ENCODE results near the gene WNT3A. TPM values are rescaled to one million over a fixed set of nuclear protein-coding genes. Genes with fewer than 3 reads are reported as not detected.

WNT3A gene
- total and polyA plus RNA-seq, 12 donors: not detected

DNA sequence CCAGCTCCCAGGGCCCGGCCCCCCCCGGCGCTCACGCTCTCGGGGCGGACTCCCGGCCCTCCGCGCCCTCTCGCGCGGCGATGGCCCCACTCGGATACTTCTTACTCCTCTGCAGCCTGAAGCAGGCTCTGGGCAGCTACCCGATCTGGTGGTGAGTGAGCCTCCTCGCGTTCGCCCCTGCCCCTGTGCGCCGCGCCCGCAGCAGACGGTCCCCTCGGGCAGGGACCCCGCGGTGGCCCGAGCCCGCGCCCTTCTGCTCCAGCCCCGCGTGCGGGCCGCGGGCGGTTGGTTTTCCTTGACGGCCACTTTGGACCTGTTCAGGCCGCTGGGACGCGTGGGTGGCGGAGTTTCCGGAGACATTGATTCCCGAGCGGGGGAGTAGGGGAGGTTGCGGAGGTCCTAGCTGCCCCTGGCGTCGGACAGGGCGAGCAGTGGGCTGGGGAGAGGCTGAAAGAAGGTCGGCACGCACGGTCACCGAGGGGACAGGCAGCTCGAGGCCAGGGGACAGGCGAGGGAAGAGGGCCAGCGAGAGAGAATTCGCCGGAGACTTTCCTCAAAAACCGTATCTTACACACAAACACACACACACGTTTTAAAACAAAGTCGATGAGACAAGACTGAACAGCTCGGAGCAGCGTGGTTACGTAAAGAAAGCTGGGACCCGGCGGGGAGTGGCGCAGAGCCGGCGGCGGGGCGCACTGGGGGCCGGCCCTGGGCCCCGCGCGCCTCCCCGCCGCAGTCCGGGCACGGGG is 427 bp downstream of the WNT3A start:
- DNase-seq (peak in 1 of 2 donors; percentile 1), ATAC-seq (no peak)
- 1% methylated on average over 72 to 77 of the region's 77 CpGs for WGBS, 2 donors
- Histone ChIP-seq H3K36me3 (no peaks in the 10 kb centered on the region), H3K27ac (no peak overlapping the region), H3K4me1 (peaks cover 0 to 5% (median 2%) of the 10 kb centered on the region in 9 donors), H3K27me3 (peaks cover 24 to 93% (median 80%) of the 10 kb centered on the region in 7 donors), H3K4me3 (peak overlapping the region in 2 of 10 donors; percentile 15 to 17), H3K9me3 (no peaks in the 10 kb centered on the region)
- intact Hi-C loops (cut with DNase I): loop anchor here in 1 of 10 donors (10.0 kb wide), 1 partner anchor 48 kb away; no protein-coding TSS in a partner anchor
- TF ChIP-seq CTCF (IDR thresholded peaks at IDR 0.05): no peak

DNA sequence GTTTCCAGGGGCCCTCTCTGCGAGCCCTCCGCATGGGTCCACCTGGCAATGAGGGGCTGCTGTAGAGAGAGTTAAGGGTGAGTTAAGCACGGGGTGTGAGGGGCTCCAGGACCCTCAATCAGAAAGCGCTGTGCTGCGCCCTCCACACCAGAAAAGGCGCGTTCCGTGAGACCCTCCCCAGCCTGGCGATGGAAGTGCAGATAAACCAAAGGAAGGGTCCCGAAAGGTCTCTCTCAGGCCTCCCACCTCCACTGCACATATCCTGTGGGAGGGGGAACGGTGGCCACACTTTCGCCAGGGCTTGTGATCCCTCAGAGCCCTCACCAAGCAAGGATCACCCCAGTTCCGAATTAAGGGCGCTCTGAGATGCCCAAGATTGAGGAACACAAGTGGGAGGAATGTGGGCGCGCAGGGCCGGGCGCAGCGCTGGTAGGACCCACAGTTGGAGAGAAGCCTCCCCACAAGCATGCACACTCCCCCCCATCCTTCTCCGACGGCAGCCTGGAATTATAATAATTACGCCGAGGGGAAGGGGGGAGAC is 1.1 kb downstream of the WNT3A start:
- H3K27ac ChIP-seq: no peak overlapping the region
- intact Hi-C loops (cut with DNase I): loop anchor here in 1 of 10 donors (10.0 kb wide), 1 partner anchor 47 kb away; no protein-coding TSS in a partner anchor
- no peak for DNase-seq
- 3% methylated on average over 23 of the region's 23 CpGs for WGBS, 2 donors
- peaks cover 24 to 93% (median 78%) of the 10 kb centered on the region in 7 donors for H3K27me3 ChIP-seq
- H3K36me3 ChIP-seq: no peaks in the 10 kb centered on the region
- H3K4me1 ChIP-seq: peaks cover 0 to 5% (median 2%) of the 10 kb centered on the region in 9 donors
- no peaks in the 10 kb centered on the region for H3K9me3 ChIP-seq
- TF ChIP-seq CTCF (IDR thresholded peaks at IDR 0.05): no peak
- ATAC-seq: no peak
- no peak overlapping the region for H3K4me3 ChIP-seq

DNA sequence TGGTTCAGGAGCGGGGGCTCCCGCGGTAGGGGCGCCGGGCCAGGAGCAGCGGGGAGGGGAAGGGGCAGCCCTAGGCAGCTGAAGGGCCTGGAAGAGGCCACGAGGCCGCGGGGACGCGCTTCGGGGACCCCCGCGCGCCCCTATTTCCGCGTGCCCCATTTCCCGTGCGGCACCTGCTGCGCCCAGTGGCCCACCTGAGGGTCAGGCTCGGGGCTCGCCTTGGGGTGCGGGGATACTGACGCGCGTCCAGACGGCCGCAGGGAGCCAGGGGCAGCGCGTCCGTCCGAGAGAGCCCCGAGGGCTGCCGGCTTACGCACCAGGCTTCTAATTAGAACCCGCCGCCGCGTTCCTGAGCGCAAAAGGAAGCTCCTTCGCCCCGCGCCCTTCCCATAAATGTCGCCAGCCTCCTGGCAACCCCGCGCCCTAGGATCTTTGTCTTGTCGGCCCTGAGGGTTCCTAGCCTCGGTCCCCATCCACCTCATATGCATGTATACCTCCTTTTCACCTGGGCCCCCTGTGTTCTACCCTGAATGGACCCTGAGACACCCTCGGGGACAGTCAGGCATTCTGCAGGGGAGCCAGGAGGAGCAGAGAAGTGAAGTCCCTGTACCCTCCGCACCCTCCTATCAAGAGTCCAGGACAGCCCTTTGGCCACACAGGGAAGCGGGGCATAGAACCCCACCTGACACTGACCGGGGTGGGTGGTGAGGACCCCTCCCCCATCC is 1.8 kb downstream of the WNT3A start:
- no peak for DNase-seq
- TF ChIP-seq CTCF (IDR thresholded peaks at IDR 0.05): no peak
- Histone ChIP-seq H3K27me3 (peaks cover 24 to 93% (median 76%) of the 10 kb centered on the region in 7 donors), H3K4me1 (peaks cover 0 to 5% (median 2%) of the 10 kb centered on the region in 9 donors), H3K9me3 (no peaks in the 10 kb centered on the region), H3K36me3 (no peaks in the 10 kb centered on the region), H3K4me3 (no peak overlapping the region), H3K27ac (no peak overlapping the region)
- intact Hi-C loops (cut with DNase I): loop anchor here in 1 of 10 donors (10.0 kb wide), 1 partner anchor 46 kb away; no protein-coding TSS in a partner anchor
- no peak for ATAC-seq
- 2% methylated on average over 52 of the region's 52 CpGs for WGBS, 2 donors

DNA sequence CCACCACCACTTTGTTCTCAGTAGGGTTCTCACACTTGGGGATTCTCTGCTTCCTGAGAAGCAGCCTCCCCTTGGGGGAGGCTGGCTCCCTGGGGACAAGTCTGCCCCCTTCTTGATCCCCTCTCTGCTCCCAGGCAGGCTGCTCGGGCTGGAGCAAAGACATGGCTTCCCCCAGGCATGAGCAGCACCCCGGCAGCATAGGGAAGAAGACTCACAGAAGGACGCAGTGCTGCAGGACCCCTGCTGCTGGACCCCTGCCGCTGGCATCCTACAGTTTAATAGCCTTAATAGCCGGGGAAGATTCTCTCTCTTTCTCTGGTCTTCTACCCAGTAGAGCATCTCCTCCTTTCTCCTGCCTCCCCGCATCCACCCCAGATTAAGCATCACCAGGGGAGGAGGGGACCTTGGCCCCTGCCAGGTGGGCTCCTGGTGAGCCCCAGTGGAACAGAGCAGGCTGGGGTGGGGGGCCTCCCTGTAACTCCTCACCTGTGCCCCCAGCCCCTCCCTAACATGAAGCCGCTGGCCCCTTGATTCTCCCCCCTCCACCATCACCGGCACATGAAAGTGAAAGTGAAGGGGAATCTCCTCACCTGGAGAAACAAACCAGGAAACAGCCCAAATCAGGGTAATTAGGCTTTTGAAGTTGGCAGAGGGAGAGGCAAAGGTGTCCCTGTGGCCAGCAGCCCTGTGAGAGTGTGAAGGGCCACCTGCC is 2.5 kb downstream of the WNT3A start:
- H3K4me3 ChIP-seq: no peak overlapping the region
- peaks cover 0 to 5% (median 2%) of the 10 kb centered on the region in 9 donors for H3K4me1 ChIP-seq
- H3K36me3 ChIP-seq: no peaks in the 10 kb centered on the region
- WGBS, 2 donors: 7% methylated on average over 8 of the region's 8 CpGs
- peaks cover 24 to 87% (median 76%) of the 10 kb centered on the region in 7 donors for H3K27me3 ChIP-seq
- no peak for ATAC-seq
- TF ChIP-seq CTCF (IDR thresholded peaks at IDR 0.05): no peak
- intact Hi-C loops (cut with DNase I): loop anchor here in 1 of 10 donors (10.0 kb wide), 1 partner anchor 46 kb away; no protein-coding TSS in a partner anchor
- no peaks in the 10 kb centered on the region for H3K9me3 ChIP-seq
- no peak overlapping the region for H3K27ac ChIP-seq
- no peak for DNase-seq
